ENCODE measurements around the gene RBMS1. TPM values are rescaled to one million over a fixed set of nuclear protein-coding genes. Genes with fewer than 3 reads are reported as not detected.

Gene RBMS1
- total and polyA plus RNA-seq, 2 of the 13 experiments (the other 11 are each of a cell fraction or from before 2014, with no cell fraction given) = 55.5 to 110 TPM

- TF ChIP-seq ZNF30 (CRISPR knock-in tag; IDR thresholded peaks at IDR 0.05) (0 out of 2 replicates have a peak, but pooled peaks have one; percentile 78), HOXA3 (CRISPR knock-in tag; IDR thresholded peaks at IDR 0.05) (peak; percentile 55), RBM22 (optimal IDR thresholded peaks at IDR 0.05; ENCODE audit: low read length) (peak; percentile 69), ZNF768 (CRISPR knock-in tag; IDR thresholded peaks at IDR 0.05) (peak; percentile 63; the same call in 1 of the 2 replicates), ZMAT3 (CRISPR knock-in tag; conservative IDR thresholded peaks at IDR 0.05) (peak; percentile 51; the same call in 1 of the 2 replicates), ETV5 (CRISPR knock-in tag; IDR thresholded peaks at IDR 0.05; ENCODE audit: borderline replicate concordance) (no peak), GATAD2A (CRISPR knock-in tag; IDR thresholded peaks at IDR 0.05) (peak; percentile 14; the same call in 1 of the 2 replicates), ZBTB14 (CRISPR knock-in tag; IDR thresholded peaks at IDR 0.05) (peak; percentile 60; the same call in 1 of the 2 replicates), ZNF747 (CRISPR knock-in tag; IDR thresholded peaks at IDR 0.05; ENCODE audit: borderline replicate concordance) (no peak), ATF7 (IDR thresholded peaks at IDR 0.05) (no peak), ATF7 (CRISPR knock-in tag; IDR thresholded peaks at IDR 0.05) (peak; percentile 81; the same call in 1 of the 2 replicates), MXD3 (CRISPR knock-in tag; IDR thresholded peaks at IDR 0.05) (peak; percentile 51), ZNF44 (CRISPR knock-in tag; IDR thresholded peaks at IDR 0.05) (peak; percentile 91; the same call in 1 of the 2 replicates), DNMT1 (CRISPR knock-in tag; IDR thresholded peaks at IDR 0.05) (no peak), BCL3 (CRISPR knock-in tag; IDR thresholded peaks at IDR 0.05) (peak; percentile 66; the same call in 1 of the 2 replicates), ATF2 (CRISPR knock-in tag; IDR thresholded peaks at IDR 0.05) (peak; percentile 63), ASH2L (IDR thresholded peaks at IDR 0.05; ENCODE audit: insufficient read length, low read depth, low read length) (peak; percentile 30), SOX6 (IDR thresholded peaks at IDR 0.05) (no peak), SOX6 (CRISPR knock-in tag; IDR thresholded peaks at IDR 0.05) (peak; percentile 51), ZNF839 (CRISPR knock-in tag; IDR thresholded peaks at IDR 0.05; ENCODE audit: borderline replicate concordance) (0 out of 2 replicates have a peak, but pooled peaks have one; percentile 17), HNRNPL (IDR thresholded peaks at IDR 0.05; ENCODE audit: low read depth, low read length) (0 out of 2 replicates have a peak, but pooled peaks have one; percentile 50), ZBTB20 (CRISPR knock-in tag; IDR thresholded peaks at IDR 0.05; ENCODE audit: borderline replicate concordance, low read depth) (peak; percentile 66; the same call in 1 of the 2 replicates), KLF6 (CRISPR knock-in tag; IDR thresholded peaks at IDR 0.05) (peak; percentile 35; the same call in 1 of the 2 replicates), CHD4 (IDR thresholded peaks at IDR 0.05; ENCODE audit: borderline replicate concordance, low read length) (no peak), ATF3 (CRISPR knock-in tag; IDR thresholded peaks at IDR 0.05) (peak; percentile 63; the same call in 1 of the 2 replicates), ZNF552 (CRISPR knock-in tag; IDR thresholded peaks at IDR 0.05; ENCODE audit: borderline replicate concordance) (peak; percentile 9; the same call in 1 of the 2 replicates), ARNT2 (CRISPR knock-in tag; IDR thresholded peaks at IDR 0.05; ENCODE audit: low read depth) (peak; percentile 86)
Measured at GRCh38 chr2:160269803-160270570, 223.6 kb downstream of the RBMS1 start (continued).

All from HepG2 (cell line).